ENCODE data around the gene APBA2.
"Not testable (repeated sequence)": the region's sequence is repeated elsewhere in the genome, so short reads cannot be mapped to it uniquely, and the experiment has no call there.

APBA2 gene

GRCh38 chr15:29100486-29101000 is 214.8 kb downstream of the APBA2 start:
- Histone ChIP-seq H3K27ac (ENCODE audit: low read length) (no peak overlapping the region), H3K27me3 (ENCODE audit: low read depth, low read length) (no peaks in the 10 kb centered on the region), H3K4me3 (ENCODE audit: low read depth in 1 of 2, low read length in 2 of 2) (no peak overlapping the region), H3K36me3 (ENCODE audit: control insufficient read depth in 1 of 2, insufficient read depth in 2 of 2, low read length in 2 of 2) (no peaks in the 10 kb centered on the region), H3K9me3 (ENCODE audit: control insufficient read depth in 1 of 2, low read length in 2 of 2) (no peaks in the 10 kb centered on the region), H3K4me1 (ENCODE audit: control insufficient read depth in 1 of 2, insufficient read depth in 2 of 2, low read length in 2 of 2) (peaks cover 0 to 7% of the 10 kb centered on the region in 2 donors)

- H3K4me1 ChIP-seq (ENCODE audit: control insufficient read depth in 1 of 2, insufficient read depth in 2 of 2, low read length in 2 of 2), result peaks cover 0 to 7% of the 10 kb centered on the region in 2 donors
- H3K4me3 ChIP-seq (ENCODE audit: low read depth in 1 of 2, low read length in 2 of 2), result no peak overlapping the region
- no peak overlapping the region for H3K27ac ChIP-seq (ENCODE audit: low read length)
- no peaks in the 10 kb centered on the region for H3K36me3 ChIP-seq (ENCODE audit: control insufficient read depth in 1 of 2, insufficient read depth in 2 of 2, low read length in 2 of 2)
- no peaks in the 10 kb centered on the region for H3K27me3 ChIP-seq (ENCODE audit: low read depth, low read length)
- H3K9me3 ChIP-seq (ENCODE audit: control insufficient read depth in 1 of 2, low read length in 2 of 2), result no peaks in the 10 kb centered on the region
These were observed 215.7 kb downstream of the APBA2 start for GRCh38 chr15:29101491-29101890.

- not testable (repeated sequence) for H3K36me3 ChIP-seq (ENCODE audit: control insufficient read depth in 1 of 2, insufficient read depth in 2 of 2, low read length in 2 of 2); H3K27ac ChIP-seq (ENCODE audit: low read length); H3K27me3 ChIP-seq (ENCODE audit: low read depth, low read length); H3K9me3 ChIP-seq (ENCODE audit: control insufficient read depth in 1 of 2, low read length in 2 of 2); H3K4me1 ChIP-seq (ENCODE audit: control insufficient read depth in 1 of 2, insufficient read depth in 2 of 2, low read length in 2 of 2); H3K4me3 ChIP-seq (ENCODE audit: low read depth in 1 of 2, low read length in 2 of 2)
These were observed 216.5 kb downstream of the APBA2 start for GRCh38 chr15:29102173-29102794.

DNA sequence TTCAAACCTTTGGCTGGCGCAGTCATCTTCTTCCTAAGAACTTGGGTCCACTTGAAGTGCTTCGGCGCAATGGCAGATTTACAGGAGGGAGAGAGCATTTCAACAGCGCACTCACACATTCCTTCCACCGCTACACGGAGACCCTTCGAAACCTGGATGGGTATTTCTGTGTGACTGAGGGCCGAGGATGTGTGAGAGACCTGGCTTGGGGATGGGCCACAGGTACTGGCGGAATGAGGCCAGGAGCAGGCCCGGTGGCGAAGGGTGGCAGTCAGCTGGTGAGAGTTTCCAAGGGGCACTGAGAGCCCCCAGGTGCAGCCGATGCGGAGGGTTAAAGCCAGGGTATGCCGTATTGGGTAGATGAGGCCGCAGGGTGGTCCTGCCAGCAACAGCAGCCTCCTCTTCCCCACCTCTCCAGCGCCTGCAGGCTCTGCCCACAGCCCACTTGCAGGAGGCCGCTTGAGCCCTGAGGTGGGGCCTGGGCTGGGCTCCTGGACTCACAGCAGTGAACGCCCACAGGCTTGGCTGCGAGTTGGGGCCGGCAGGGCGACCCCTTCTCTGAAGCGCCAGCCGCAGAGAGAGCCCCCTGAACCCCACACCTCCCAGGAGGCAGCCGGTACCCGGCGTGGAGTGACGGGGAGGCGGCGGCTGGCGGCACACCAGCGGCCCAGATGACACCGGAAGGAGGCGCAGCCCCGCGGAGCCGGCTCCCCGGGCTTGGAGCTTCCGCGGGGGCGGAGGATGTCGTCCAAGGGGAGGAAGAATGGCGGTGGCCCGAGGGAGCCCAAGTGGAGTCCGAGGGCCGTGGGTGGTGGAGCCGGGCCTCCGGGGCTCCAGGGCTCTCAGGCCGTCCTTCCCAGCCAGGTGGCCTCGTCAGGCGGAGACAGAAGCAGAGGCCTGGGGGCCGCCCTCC is 217.4 kb downstream of the APBA2 start:
- H3K4me1 ChIP-seq (ENCODE audit: control insufficient read depth in 1 of 2, insufficient read depth in 2 of 2, low read length in 2 of 2), result peaks cover 0 to 7% of the 10 kb centered on the region in 2 donors
- H3K27ac ChIP-seq (ENCODE audit: low read length), result no peak overlapping the region
- peak overlapping the region in 1 of 2 donors; percentile 54 for H3K4me3 ChIP-seq (ENCODE audit: low read depth in 1 of 2, low read length in 2 of 2)
- no peaks in the 10 kb centered on the region for H3K36me3 ChIP-seq (ENCODE audit: control insufficient read depth in 1 of 2, insufficient read depth in 2 of 2, low read length in 2 of 2)
- H3K9me3 ChIP-seq (ENCODE audit: control insufficient read depth in 1 of 2, low read length in 2 of 2), result no peaks in the 10 kb centered on the region
- no peaks in the 10 kb centered on the region for H3K27me3 ChIP-seq (ENCODE audit: low read depth, low read length)

GRCh38 chr15:29103824-29104565 is 218.2 kb downstream of the APBA2 start:
- Histone ChIP-seq H3K36me3 (ENCODE audit: control insufficient read depth in 1 of 2, insufficient read depth in 2 of 2, low read length in 2 of 2) (no peaks in the 10 kb centered on the region), H3K27me3 (ENCODE audit: low read depth, low read length) (no peaks in the 10 kb centered on the region), H3K4me1 (ENCODE audit: control insufficient read depth in 1 of 2, insufficient read depth in 2 of 2, low read length in 2 of 2) (peaks cover 0 to 7% of the 10 kb centered on the region in 2 donors), H3K4me3 (ENCODE audit: low read depth in 1 of 2, low read length in 2 of 2) (peak overlapping the region in 1 of 2 donors; percentile 54), H3K9me3 (ENCODE audit: control insufficient read depth in 1 of 2, low read length in 2 of 2) (no peaks in the 10 kb centered on the region), H3K27ac (ENCODE audit: low read length) (no peak overlapping the region)

DNA sequence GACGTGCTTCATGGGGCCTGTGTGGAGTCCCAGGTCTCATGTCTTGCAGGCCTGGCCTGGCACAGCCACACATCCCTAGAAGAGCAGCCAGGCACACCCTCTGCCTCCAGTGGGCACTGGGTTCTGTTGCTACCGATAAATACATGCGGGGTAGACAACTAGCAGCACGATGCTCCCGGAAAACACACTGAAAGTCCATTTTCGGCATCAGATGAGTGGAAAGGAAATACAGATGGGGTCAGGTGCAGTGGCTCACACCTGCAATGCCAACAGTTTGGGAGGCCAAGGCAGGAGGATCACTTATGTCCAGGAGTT is 218.7 kb downstream of the APBA2 start:
- Histone ChIP-seq H3K36me3 (ENCODE audit: control insufficient read depth in 1 of 2, insufficient read depth in 2 of 2, low read length in 2 of 2) (no peaks in the 10 kb centered on the region), H3K27ac (ENCODE audit: low read length) (no peak overlapping the region), H3K4me3 (ENCODE audit: low read depth in 1 of 2, low read length in 2 of 2) (no peak overlapping the region), H3K4me1 (ENCODE audit: control insufficient read depth in 1 of 2, insufficient read depth in 2 of 2, low read length in 2 of 2) (peaks cover 0 to 7% of the 10 kb centered on the region in 2 donors), H3K9me3 (ENCODE audit: control insufficient read depth in 1 of 2, low read length in 2 of 2) (no peaks in the 10 kb centered on the region), H3K27me3 (ENCODE audit: low read depth, low read length) (no peaks in the 10 kb centered on the region)

GRCh38 chr15:29105151-29105854 is 219.5 kb downstream of the APBA2 start:
- Histone ChIP-seq H3K9me3 (ENCODE audit: control insufficient read depth in 1 of 2, low read length in 2 of 2) (no peaks in the 10 kb centered on the region), H3K4me3 (ENCODE audit: low read depth in 1 of 2, low read length in 2 of 2) (no peak overlapping the region), H3K36me3 (ENCODE audit: control insufficient read depth in 1 of 2, insufficient read depth in 2 of 2, low read length in 2 of 2) (no peaks in the 10 kb centered on the region), H3K4me1 (ENCODE audit: control insufficient read depth in 1 of 2, insufficient read depth in 2 of 2, low read length in 2 of 2) (peaks cover 0 to 7% of the 10 kb centered on the region in 2 donors), H3K27me3 (ENCODE audit: low read depth, low read length) (no peaks in the 10 kb centered on the region), H3K27ac (ENCODE audit: low read length) (no peak overlapping the region)

DNA sequence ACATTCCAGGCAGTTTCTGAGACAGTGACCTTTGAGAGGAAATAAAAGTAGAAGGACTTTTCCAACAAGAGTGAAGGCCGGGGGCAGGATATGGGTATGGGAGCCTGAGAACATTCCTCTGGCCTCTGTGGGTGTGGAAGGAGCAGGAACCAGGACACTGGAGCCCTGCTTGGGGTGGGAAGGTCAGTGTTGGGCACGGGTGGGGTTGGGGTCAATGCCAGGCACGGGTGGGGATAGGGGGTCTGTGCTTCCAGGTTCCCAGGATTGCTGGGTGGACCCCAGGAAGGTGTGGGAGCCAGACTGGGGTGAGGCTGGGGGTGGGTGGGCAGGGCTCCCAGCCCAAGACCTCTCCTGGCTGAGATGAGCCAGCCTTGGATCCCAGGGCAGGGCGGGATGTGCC is 220.3 kb downstream of the APBA2 start:
- H3K27ac ChIP-seq (ENCODE audit: low read length), result no peak overlapping the region
- H3K27me3 ChIP-seq (ENCODE audit: low read depth, low read length), result no peaks in the 10 kb centered on the region
- no peaks in the 10 kb centered on the region for H3K9me3 ChIP-seq (ENCODE audit: control insufficient read depth in 1 of 2, low read length in 2 of 2)
- H3K4me1 ChIP-seq (ENCODE audit: control insufficient read depth in 1 of 2, insufficient read depth in 2 of 2, low read length in 2 of 2), result peaks cover 0 to 7% of the 10 kb centered on the region in 2 donors
- H3K36me3 ChIP-seq (ENCODE audit: control insufficient read depth in 1 of 2, insufficient read depth in 2 of 2, low read length in 2 of 2), result no peaks in the 10 kb centered on the region
- no peak overlapping the region for H3K4me3 ChIP-seq (ENCODE audit: low read depth in 1 of 2, low read length in 2 of 2)

GRCh38 chr15:29106551-29107290 is 220.9 kb downstream of the APBA2 start:
- Histone ChIP-seq H3K27ac (ENCODE audit: low read length) (no peak overlapping the region), H3K36me3 (ENCODE audit: control insufficient read depth in 1 of 2, insufficient read depth in 2 of 2, low read length in 2 of 2) (no peaks in the 10 kb centered on the region), H3K4me3 (ENCODE audit: low read depth in 1 of 2, low read length in 2 of 2) (no peak overlapping the region), H3K9me3 (ENCODE audit: control insufficient read depth in 1 of 2, low read length in 2 of 2) (no peaks in the 10 kb centered on the region), H3K27me3 (ENCODE audit: low read depth, low read length) (no peaks in the 10 kb centered on the region), H3K4me1 (ENCODE audit: control insufficient read depth in 1 of 2, insufficient read depth in 2 of 2, low read length in 2 of 2) (peaks cover 0 to 7% of the 10 kb centered on the region in 2 donors)

GRCh38 chr15:29107291-29107890 is 221.6 kb downstream of the APBA2 start:
- Histone ChIP-seq H3K4me3 (ENCODE audit: low read depth in 1 of 2, low read length in 2 of 2) (no peak overlapping the region), H3K9me3 (ENCODE audit: control insufficient read depth in 1 of 2, low read length in 2 of 2) (no peaks in the 10 kb centered on the region), H3K4me1 (ENCODE audit: control insufficient read depth in 1 of 2, insufficient read depth in 2 of 2, low read length in 2 of 2) (peaks cover 0 to 7% of the 10 kb centered on the region in 2 donors), H3K27me3 (ENCODE audit: low read depth, low read length) (no peaks in the 10 kb centered on the region), H3K27ac (ENCODE audit: low read length) (no peak overlapping the region), H3K36me3 (ENCODE audit: control insufficient read depth in 1 of 2, insufficient read depth in 2 of 2, low read length in 2 of 2) (no peaks in the 10 kb centered on the region)
